Renal cortex interstitium (tissue), 11 donors: ENCODE measurements around the gene RPL37A. TPM values are rescaled to one million over a fixed set of nuclear protein-coding genes. Genes with fewer than 3 reads are reported as not detected.
"Not testable (repeated sequence)": the region's sequence is repeated elsewhere in the genome, so short reads cannot be mapped to it uniquely, and the experiment has no call there.

Experiments
- DNase-seq, 11 donors: peaks; one replicate each; pipeline ENCODE4 v3.0.0-alpha.2; 2013; ENCODE audit warnings: low read depth in 9 of 11, low spot score in 4 of 11; ENCODE audit errors: extremely low read depth in 1 of 11
- polyA plus RNA-seq, 3 donors: library from polyadenylated mRNA; unstranded; fragments of 120-200 nt; gene quantifications; one replicate each; pipeline ENCODE4 v1.2.1, GENCODE V29; 2013; ENCODE audit not compliant: insufficient read length in 3 of 3

RPL37A gene
- polyA plus RNA-seq, 3 donors, result 2,092 to 2,614 (median 2,146) TPM

GRCh38 chr2:216500572-216500971, 1.9 kb downstream of the RPL37A start:
- no peak for DNase-seq

DNA sequence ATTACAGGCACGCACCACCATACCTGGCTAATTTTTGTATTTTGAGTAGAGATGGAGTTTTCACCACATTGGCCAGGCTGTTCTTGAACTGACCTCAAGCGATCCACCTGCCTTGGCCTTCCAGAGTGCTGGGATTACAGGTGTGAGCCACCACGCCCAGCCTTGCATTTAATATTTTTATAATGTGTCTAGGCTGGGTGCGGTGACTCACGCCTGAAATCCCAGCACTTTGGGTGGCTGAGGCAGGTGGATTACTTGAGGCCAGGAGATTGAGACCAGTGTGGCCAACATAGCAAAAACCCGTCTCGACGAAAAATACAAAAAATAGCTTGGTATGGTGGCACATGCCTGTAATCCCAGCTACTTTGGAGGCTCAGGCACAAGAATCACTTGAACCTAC, 3.2 kb downstream of the RPL37A start:
- DNase-seq, result no peak

- DNase-seq, result no peak
These were observed 3.9 kb downstream of the RPL37A start for GRCh38 chr2:216502381-216503158.

DNA sequence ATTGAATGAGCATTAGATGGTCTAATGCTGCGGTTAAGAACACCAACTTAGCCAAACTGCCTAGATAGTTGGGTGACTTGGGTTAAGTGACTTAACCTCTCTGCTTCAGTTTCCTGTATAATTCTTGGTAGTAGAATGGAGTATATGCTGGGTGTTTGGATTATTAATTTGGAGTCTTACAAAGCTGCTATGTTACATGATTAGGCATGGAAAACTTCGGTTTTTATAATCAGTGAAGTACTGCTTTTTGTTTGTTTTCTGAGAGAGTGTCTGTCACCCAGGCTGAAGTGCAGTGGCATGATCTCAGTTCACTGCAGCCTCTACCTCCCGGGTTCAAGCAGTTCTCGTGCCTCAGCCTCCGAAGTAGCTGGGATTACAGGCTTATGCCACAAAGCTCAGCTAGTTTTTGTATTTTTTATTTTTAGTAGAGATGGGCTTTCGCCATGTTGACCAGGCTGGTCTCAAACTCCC, 4.5 kb downstream of the RPL37A start:
- no peak for DNase-seq

DNA sequence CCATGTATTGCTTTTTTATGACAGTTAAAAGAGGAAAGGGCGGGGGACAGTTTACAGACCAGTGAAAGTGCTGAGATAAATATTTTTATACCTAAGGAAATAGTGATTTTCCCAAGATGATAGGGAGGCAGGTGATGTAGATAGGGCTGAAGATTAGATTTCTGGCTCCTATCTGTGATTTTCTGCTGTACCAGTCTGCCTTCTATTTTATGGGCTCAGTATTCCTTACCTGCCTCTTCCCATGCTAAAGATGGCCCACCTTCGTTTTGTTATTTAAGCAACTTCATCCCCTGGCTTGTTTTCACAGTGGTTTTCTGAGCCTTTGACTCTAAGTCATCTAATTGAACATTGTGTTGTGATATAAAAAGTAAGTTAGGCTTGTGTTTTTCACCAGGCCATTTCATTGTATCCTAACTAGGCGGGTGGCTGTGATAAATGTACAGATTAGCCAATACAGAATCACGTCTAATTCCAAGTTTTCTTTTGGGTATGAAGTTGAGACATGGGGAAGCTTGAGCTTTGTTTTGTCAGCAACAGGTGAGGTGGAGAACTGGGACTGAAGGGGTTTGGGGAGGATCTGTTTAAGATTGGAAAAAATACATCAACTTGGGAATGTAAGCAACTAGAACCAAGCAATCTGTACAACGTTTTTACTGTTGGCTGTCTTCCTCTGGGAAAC, 5.2 kb downstream of the RPL37A start:
- no peak for DNase-seq

GRCh38 chr2:216504376-216504762, 5.7 kb downstream of the RPL37A start:
- no peak for DNase-seq

GRCh38 chr2:216505133-216506106, 6.8 kb downstream of the RPL37A start:
- DNase-seq, result no peak

DNA sequence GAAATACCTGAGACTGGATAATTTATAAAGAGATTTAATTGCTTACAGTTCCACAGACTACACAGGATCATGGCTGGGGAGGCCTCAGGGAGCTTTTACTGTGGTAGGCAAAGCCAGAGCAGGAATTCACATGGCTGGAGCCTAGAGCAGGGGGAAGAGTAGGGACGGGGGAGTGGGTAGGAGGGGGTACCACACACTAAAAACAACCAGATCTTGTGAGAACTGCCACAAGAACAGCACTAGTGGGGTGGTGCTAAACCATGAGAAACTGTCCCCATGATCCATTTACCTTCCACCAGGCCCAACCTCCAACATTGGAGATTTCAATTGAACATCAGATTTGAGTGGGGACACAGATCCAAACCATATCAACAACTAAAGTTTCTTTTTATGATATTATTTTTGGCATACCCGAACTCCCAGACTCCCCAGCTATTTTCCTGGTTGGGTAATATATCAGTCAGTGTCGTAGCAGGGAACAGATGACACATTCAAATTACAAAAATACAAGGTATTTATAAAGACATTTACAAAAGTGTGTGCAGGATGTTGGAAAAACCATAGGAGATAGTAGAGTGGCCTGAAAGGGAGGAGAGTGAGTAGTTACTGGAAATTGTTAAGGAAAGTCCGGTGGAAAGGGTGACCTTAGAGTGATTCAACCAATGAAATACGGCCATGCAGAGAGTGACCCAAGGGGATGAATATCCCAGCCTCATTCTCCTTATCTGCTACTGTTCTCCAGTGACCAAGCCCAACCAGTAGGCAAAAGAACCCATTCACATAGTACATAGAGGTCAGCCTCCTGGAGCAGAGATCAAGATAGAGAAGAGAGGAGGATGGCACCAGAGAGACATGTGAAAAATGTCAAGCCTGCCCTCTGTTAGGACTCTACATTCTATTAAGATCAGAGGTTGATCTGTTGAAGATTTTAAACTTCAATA, 8.8 kb downstream of the RPL37A start:
- no peak for DNase-seq

- no peak for DNase-seq
These were observed 9.6 kb downstream of the RPL37A start for GRCh38 chr2:216508229-216508628.

DNA sequence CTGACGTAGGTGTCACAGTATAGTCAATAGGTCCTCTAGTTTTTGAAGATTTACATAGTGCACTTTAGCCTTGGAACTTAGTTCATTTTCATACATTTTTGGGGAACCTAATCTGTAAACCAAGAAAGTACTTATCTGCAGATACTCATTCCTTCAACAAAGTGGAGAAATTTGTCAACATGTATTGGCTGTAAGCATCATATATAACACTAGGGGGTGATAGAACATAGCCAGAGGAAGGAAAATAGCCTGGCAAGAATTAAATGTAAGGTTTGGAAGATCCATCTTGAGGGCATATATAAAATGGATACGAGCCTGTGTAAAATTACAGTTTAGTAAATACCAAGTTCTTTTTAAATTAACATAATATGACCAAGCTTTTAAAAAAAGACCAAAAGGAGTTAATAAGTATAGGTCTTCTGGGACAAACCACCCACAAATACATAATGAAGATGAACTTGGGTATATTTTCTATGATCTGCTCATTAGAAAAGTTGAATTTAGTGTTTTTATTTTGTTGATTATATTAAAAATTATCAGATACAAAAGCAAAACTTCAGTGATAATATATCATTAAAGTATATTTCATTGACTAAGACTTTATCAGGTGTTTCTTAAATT, 18.2 kb downstream of the RPL37A start:
- DNase-seq, result no peak

DNA sequence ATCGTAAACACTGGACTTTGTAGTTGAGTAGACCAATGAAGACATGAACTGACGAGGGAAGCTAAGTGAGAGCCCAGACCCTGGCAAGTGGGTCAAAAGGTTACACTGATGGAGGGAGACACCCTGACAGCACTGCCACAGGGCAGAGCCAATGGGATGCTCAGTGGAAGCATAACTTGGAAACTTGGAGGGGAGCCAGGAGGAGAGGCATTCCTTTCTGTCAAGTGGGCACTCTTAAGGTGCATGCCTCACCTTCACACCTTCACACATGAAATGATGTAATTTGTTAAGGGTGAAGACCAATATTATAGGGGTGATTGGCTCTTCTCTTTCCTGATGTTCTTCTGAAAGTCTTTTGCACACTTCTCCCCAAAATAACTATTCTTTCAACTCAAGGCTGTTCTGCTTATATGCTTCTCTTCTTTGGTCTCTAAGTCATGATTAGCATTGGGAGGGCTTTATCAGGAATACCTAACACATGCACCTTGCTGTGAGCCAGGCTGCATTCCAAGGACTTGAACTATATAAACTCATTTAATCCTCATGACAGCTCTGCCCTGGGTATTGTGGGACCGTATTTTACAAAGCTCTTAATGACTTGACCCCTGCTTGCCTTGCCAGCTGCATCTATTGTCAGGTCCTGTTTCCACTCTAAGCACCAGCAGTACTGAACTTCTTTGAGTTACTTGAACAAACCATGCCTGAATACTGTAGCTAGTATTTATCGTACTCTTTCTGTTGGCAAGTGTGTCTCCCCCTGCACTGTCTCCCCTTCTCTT, 19.0 kb downstream of the RPL37A start:
- DNase-seq, result no peak

GRCh38 chr2:216518566-216519119, 20.0 kb downstream of the RPL37A start:
- DNase-seq, result not testable (repeated sequence)

GRCh38 chr2:216519154-216519762, 20.6 kb downstream of the RPL37A start:
- peak in 8 of 11 donors; percentile 73 to 87 (median 76) for DNase-seq

GRCh38 chr2:216520112-216520511, 21.5 kb downstream of the RPL37A start:
- no peak for DNase-seq

DNA sequence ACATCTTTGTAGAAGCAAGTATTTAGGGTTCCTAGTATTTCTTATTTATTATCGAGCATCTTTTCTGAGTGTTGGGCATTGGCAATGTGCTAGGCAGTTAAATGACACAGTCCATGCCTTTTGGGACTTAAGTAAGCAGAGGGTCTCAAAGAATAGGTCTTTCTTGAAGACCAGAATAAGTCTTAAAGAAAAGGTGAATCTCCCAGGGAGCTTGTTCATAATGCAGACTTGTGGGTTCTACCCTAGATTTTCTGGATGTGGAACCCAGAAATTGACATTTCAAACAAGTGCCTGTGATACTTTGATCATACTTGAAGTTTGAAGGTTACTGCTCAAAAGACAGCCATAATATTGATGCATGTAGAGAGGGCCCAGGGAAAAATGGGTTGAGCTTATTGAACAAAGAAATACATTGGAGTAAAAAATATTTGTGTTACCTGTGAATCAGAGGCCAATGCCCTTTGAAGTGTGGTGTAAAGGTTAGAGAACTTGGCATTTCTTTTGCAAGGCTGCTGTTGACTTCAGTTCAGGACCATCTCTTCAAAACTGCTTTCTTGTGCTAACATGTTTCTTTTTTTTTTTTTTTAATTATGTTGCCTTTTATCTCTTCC, 24.4 kb downstream of the RPL37A start:
- DNase-seq, result no peak

- DNase-seq, result no peak
These were observed 27.3 kb downstream of the RPL37A start for GRCh38 chr2:216525972-216526371.
